Measurements from ENCODE around the gene NRL.

GRCh38 chr14:24058260-24058950, 56.3 kb downstream of the NRL start:
- no peak for TF ChIP-seq EZH2 (optimal IDR thresholded peaks at IDR 0.05; ENCODE audit: low read depth, low read length)
- TF ChIP-seq CTCF (IDR thresholded peaks at IDR 0.05; ENCODE audit: low read length), result peak; percentile 62

All from MM.1S (cell line).